GM23248 (cell line): ENCODE measurements around the gene RBBP8NL. TPM values are rescaled to one million over a fixed set of nuclear protein-coding genes. Genes with fewer than 3 reads are reported as not detected.

ENCODE experiments used
- DNase-seq: peaks from one replicate; pipeline ENCODE4 v3.0.0-alpha.2; 2015
- H2AFZ ChIP-seq: fragments of 200-600 bp; sonication (generic); 2 replicates; pipeline ENCODE4 v1.6.1; 2016; ENCODE audit warnings: antibody characterized with exemption
- H3F3A ChIP-seq: fragments of 200-600 bp; sonication (generic); 2 replicates; pipeline ENCODE4 v1.6.1; 2016; ENCODE audit warnings: mild to moderate bottlenecking, antibody characterized with exemption, mixed run types; ENCODE audit not compliant: insufficient read depth
- H3K27ac ChIP-seq: fragments of 200-600 bp; sonication (generic); 2 replicates; pipeline ENCODE4 v1.5.1; 2016; ENCODE audit warnings: mild to moderate bottlenecking
- H3K27me3 ChIP-seq: fragments of 200-600 bp; sonication (generic); replicated peaks from 2 replicates; pipeline ENCODE4 v1.6.1; 2016; ENCODE audit warnings: mild to moderate bottlenecking; ENCODE audit not compliant: insufficient read depth
- H3K36me3 ChIP-seq: fragments of 200-600 bp; sonication (generic); 2 replicates; pipeline ENCODE4 v1.6.1; 2016; ENCODE audit warnings: low read depth, mild to moderate bottlenecking
- H3K4me1 ChIP-seq: fragments of 200-600 bp; sonication (generic); 2 replicates; pipeline ENCODE4 v1.6.1; 2016; ENCODE audit warnings: mild to moderate bottlenecking; ENCODE audit not compliant: insufficient read depth
- H3K4me2 ChIP-seq: fragments of 200-600 bp; sonication (generic); one replicate; pipeline ENCODE4 v1.6.1; 2016; ENCODE audit warnings: mild to moderate bottlenecking; ENCODE audit not compliant: unreplicated experiment
- H3K4me3 ChIP-seq: fragments of 200-600 bp; sonication (generic); 2 replicates; pipeline ENCODE4 v1.5.1; 2016; ENCODE audit warnings: mild to moderate bottlenecking
- H3K79me2 ChIP-seq: fragments of 200-600 bp; sonication (generic); 2 replicates; pipeline ENCODE4 v1.6.1; 2016; ENCODE audit warnings: mild to moderate bottlenecking; ENCODE audit not compliant: insufficient read depth
- H3K9ac ChIP-seq: fragments of 200-600 bp; sonication (generic); 2 replicates; pipeline ENCODE4 v1.6.1; 2016; ENCODE audit warnings: mild to moderate bottlenecking
- H3K9me2 ChIP-seq: fragments of 200-600 bp; sonication (generic); 2 replicates; pipeline ENCODE4 v1.6.1; 2016; ENCODE audit warnings: mixed run types, mild to moderate bottlenecking, moderate library complexity; ENCODE audit not compliant: insufficient read depth
- H3K9me3 ChIP-seq: fragments of 200-600 bp; sonication (generic); one replicate; pipeline ENCODE4 v1.6.1; 2017; ENCODE audit warnings: low read depth
- H4K20me1 ChIP-seq: fragments of 200-600 bp; sonication (generic); 2 replicates; pipeline ENCODE4 v1.6.0; 2016; ENCODE audit not compliant: insufficient read depth
- EZH2 ChIP-seq: fragments of 200-600 bp; sonication (generic); IDR thresholded peaks from 2 replicates; pipeline ENCODE4 v1.6.1; 2018; ENCODE audit warnings: antibody characterized with exemption, mild to moderate bottlenecking; ENCODE audit not compliant: insufficient read depth, poor library complexity, severe bottlenecking
- EZH2phosphoT487 ChIP-seq: fragments of 200-600 bp; sonication (generic); IDR thresholded peaks from 2 replicates; pipeline ENCODE4 v1.6.1; 2018; ENCODE audit warnings: antibody characterized with exemption, moderate library complexity, mild to moderate bottlenecking, low read depth; ENCODE audit not compliant: insufficient read depth
- WGBS, 2 experiments: methylation state at CpG; one replicate each; pipeline ENCODE4 v1.1.6; 2015 to 2017; ENCODE audit warnings: low lambda C conversion rate in 2 of 2, low coverage in 1 of 2; ENCODE audit errors: missing lambda C conversion rate in 2 of 2; 5-methylcytosine and 5-hydroxymethylcytosine counted together
- in situ Hi-C: fragments of 300-500 bp; cut with MboI; formaldehyde crosslinking; loops from 2 replicates; pipeline ENCODE4 v1.15.0; 2020
- polyA plus RNA-seq: library from polyadenylated mRNA; unstranded; fragments of >200 nt; fragmentation: Nextera tagmentation; extraction: Ambion mirVana; gene quantifications from 2 replicates; pipeline ENCODE4 v1.2.1, GENCODE V29; 2016
- total RNA-seq: library from RNA; depleted of rRNA; stranded (reverse); fragments of >200 nt; shearing (Covaris generic); gene quantifications from 2 replicates; pipeline ENCODE4 v1.2.3, GENCODE V29; 2014

RBBP8NL gene
- total and polyA plus RNA-seq, 2 experiments from 2014 or later = not detected

GRCh38 chr20:62425281-62426058 is 1.9 kb downstream of the RBBP8NL start:
- no peak overlapping the region for H2AFZ ChIP-seq
- H3K79me2 ChIP-seq = no peaks in the 10 kb centered on the region
- H4K20me1 ChIP-seq = no peaks in the 10 kb centered on the region
- no peak for DNase-seq
- no peaks in the 10 kb centered on the region for H3F3A ChIP-seq
- H3K27me3 ChIP-seq = no peaks in the 10 kb centered on the region; the same call in 1 of the 2 replicates
- no peak overlapping the region for H3K27ac ChIP-seq
- H3K4me1 ChIP-seq = no peaks in the 10 kb centered on the region
- no peaks in the 10 kb centered on the region for H3K9me3 ChIP-seq
- 52 to 55% methylated on average over 18 to 20 of the region's 21 CpGs for WGBS, 2 experiments
- H3K36me3 ChIP-seq = no peaks in the 10 kb centered on the region
- no peak for TF ChIP-seq EZH2
- no peak for TF ChIP-seq EZH2phosphoT487
- no peak overlapping the region for H3K4me2 ChIP-seq
- no peak overlapping the region for H3K4me3 ChIP-seq
- in situ Hi-C loops = no loop called here
- H3K9me2 ChIP-seq = no peaks in the 10 kb centered on the region
- H3K9ac ChIP-seq = no peak overlapping the region

GRCh38 chr20:62424249-62425107 is 2.9 kb downstream of the RBBP8NL start:
- Histone ChIP-seq H3K9ac (no peak overlapping the region), H3K4me1 (no peaks in the 10 kb centered on the region), H4K20me1 (no peaks in the 10 kb centered on the region), H3K9me3 (no peaks in the 10 kb centered on the region), H3K9me2 (no peaks in the 10 kb centered on the region), H3K27me3 (no peaks in the 10 kb centered on the region; the same call in 1 of the 2 replicates), H2AFZ (no peak overlapping the region), H3K27ac (no peak overlapping the region), H3K4me2 (no peak overlapping the region), H3K36me3 (no peaks in the 10 kb centered on the region), H3F3A (no peaks in the 10 kb centered on the region), H3K4me3 (no peak overlapping the region), H3K79me2 (no peaks in the 10 kb centered on the region)
- TF ChIP-seq EZH2phosphoT487 (no peak), EZH2 (no peak)
- no peak for DNase-seq
- 38 to 43% methylated on average over 20 to 23 of the region's 23 CpGs for WGBS, 2 experiments
- in situ Hi-C loops = no loop called here

- H3K9ac ChIP-seq = no peak overlapping the region
- no peaks in the 10 kb centered on the region for H4K20me1 ChIP-seq
- no peak for TF ChIP-seq EZH2phosphoT487
- no peak for TF ChIP-seq EZH2
- DNase-seq = no peak
- H3K79me2 ChIP-seq = no peaks in the 10 kb centered on the region
- H3K9me3 ChIP-seq = no peaks in the 10 kb centered on the region
- H3K4me3 ChIP-seq = no peak overlapping the region
- in situ Hi-C loops = no loop called here
- H3K9me2 ChIP-seq = no peaks in the 10 kb centered on the region
- WGBS, 2 experiments = 3% methylated on average over 8 to 10 of the region's 10 CpGs
- H3K4me1 ChIP-seq = no peaks in the 10 kb centered on the region
- H3K36me3 ChIP-seq = no peaks in the 10 kb centered on the region
- no peak overlapping the region for H3K27ac ChIP-seq
- H3K4me2 ChIP-seq = no peak overlapping the region
- H3K27me3 ChIP-seq = no peaks in the 10 kb centered on the region; the same call in 1 of the 2 replicates
- H3F3A ChIP-seq = no peaks in the 10 kb centered on the region
- no peak overlapping the region for H2AFZ ChIP-seq
Measured at GRCh38 chr20:62423326-62423706, 4.0 kb downstream of the RBBP8NL start.

GRCh38 chr20:62422636-62423325 is 4.6 kb downstream of the RBBP8NL start:
- Histone ChIP-seq H3K36me3 (no peaks in the 10 kb centered on the region), H4K20me1 (no peaks in the 10 kb centered on the region), H3K4me2 (no peak overlapping the region), H3K4me1 (no peaks in the 10 kb centered on the region), H3K9me3 (no peaks in the 10 kb centered on the region), H2AFZ (no peak overlapping the region), H3K4me3 (no peak overlapping the region), H3K9ac (no peak overlapping the region), H3F3A (no peaks in the 10 kb centered on the region), H3K27me3 (no peaks in the 10 kb centered on the region; the same call in 1 of the 2 replicates), H3K9me2 (no peaks in the 10 kb centered on the region), H3K79me2 (no peaks in the 10 kb centered on the region), H3K27ac (no peak overlapping the region)
- DNase-seq = no peak
- TF ChIP-seq EZH2phosphoT487 (no peak), EZH2 (no peak)
- in situ Hi-C loops = no loop called here
- WGBS, 2 experiments = 48 to 54% methylated on average over 17 to 20 of the region's 20 CpGs
